ENCODE data around the gene DGKA. TPM values are rescaled to one million over a fixed set of nuclear protein-coding genes. Genes with fewer than 3 reads are reported as not detected.
"Not testable (repeated sequence)": the region's sequence is repeated elsewhere in the genome, so short reads cannot be mapped to it uniquely, and the experiment has no call there.

DGKA gene
- total and polyA plus RNA-seq, 2 donors from 2014 or later: 13.2 to 68.2 TPM

DNA sequence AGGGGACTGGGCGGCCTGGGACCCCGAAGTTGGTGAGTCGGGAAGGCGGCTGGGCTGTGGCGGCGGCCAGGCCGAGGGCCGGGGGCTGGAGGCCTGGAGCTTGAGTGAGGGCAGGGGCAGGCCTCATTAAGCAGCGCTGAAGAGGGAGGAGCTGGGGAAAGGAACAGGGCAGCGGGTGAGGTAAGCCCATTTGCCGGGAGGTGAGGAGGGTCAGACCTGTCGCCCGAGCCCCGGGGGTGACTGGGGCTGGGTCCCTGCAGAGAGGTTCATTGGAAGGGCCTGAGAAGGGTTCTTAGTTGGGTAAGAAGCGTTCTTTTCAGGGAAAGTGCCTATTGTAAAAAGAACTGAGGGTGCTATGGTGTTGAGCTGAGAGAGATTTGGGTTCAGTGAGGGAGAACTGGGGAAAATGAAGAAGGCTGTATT, 43.4 kb downstream of the DGKA start:
- no peak for TF ChIP-seq CTCF (IDR thresholded peaks at IDR 0.05; ENCODE audit: borderline replicate concordance, extremely low read depth, insufficient read depth)
- Histone ChIP-seq H3K9me3 (ENCODE audit: control insufficient read depth in 2 of 3, insufficient read depth in 1 of 3, low read length in 3 of 3) (no peaks in the 10 kb centered on the region), H3K4me1 (ENCODE audit: control insufficient read depth in 2 of 3, insufficient read depth in 2 of 3, low read depth in 1 of 3, low read length in 3 of 3) (peaks cover 3 to 10% (median 6%) of the 10 kb centered on the region in 3 donors), H3K27me3 (ENCODE audit: control insufficient read depth, insufficient read depth, low read length) (no peaks in the 10 kb centered on the region), H3K27ac (ENCODE audit: low read depth in 2 of 2, low read length in 2 of 2) (peak overlapping the region; percentile 88 to 92), H3K36me3 (ENCODE audit: control insufficient read depth in 2 of 3, insufficient read depth in 3 of 3, low read length in 3 of 3) (peaks cover 0 to 3% (median 2%) of the 10 kb centered on the region in 3 donors), H3K9ac (ENCODE audit: low read length in 3 of 3) (peak overlapping the region; percentile 75 to 94 (median 80)), H3K4me3 (ENCODE audit: low read length in 3 of 3) (peak overlapping the region; percentile 74 to 94 (median 85))
- intact Hi-C loops (cut with DNase I): no loop called here
- no peak for FAIRE-seq
- DNase-seq: peak in 3 of 5 donors; percentile 75 to 88 (median 77)

DNA sequence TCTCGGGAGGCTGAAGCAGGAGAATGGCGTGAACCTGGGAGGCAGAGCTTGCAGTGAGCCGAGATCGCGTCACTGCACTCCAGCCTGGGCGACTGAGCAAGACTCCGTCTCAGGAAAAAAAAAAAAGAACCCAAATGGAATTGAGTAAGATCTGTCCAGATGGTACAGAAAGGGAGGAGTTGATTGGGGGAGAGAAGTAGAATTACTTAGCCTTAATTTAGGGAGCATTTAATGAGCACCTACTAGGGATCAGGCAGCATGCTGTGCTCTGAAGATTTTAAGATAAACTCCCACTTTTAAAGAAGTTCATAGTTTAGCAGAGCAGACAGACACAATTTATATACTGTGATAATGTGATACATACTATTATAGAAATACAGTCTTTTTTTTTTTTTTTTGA, 47.4 kb downstream of the DGKA start:
- Histone ChIP-seq H3K27me3 (ENCODE audit: control insufficient read depth, insufficient read depth, low read length) (no peaks in the 10 kb centered on the region), H3K36me3 (ENCODE audit: control insufficient read depth in 2 of 3, insufficient read depth in 3 of 3, low read length in 3 of 3) (peaks cover 0 to 11% (median 2%) of the 10 kb centered on the region in 3 donors), H3K9me3 (ENCODE audit: control insufficient read depth in 2 of 3, insufficient read depth in 1 of 3, low read length in 3 of 3) (no peaks in the 10 kb centered on the region), H3K4me3 (ENCODE audit: low read length in 3 of 3) (no peak overlapping the region), H3K27ac (ENCODE audit: low read depth in 2 of 2, low read length in 2 of 2) (no peak overlapping the region), H3K9ac (ENCODE audit: low read length in 3 of 3) (no peak overlapping the region), H3K4me1 (ENCODE audit: control insufficient read depth in 2 of 3, insufficient read depth in 2 of 3, low read depth in 1 of 3, low read length in 3 of 3) (peaks cover 0 to 7% (median 3%) of the 10 kb centered on the region in 3 donors)
- no peak for TF ChIP-seq CTCF (IDR thresholded peaks at IDR 0.05; ENCODE audit: borderline replicate concordance, extremely low read depth, insufficient read depth)
- intact Hi-C loops (cut with DNase I): no loop called here
- no peak for FAIRE-seq
- DNase-seq: no peak

- peaks cover 0 to 7% (median 3%) of the 10 kb centered on the region in 3 donors for H3K4me1 ChIP-seq (ENCODE audit: control insufficient read depth in 2 of 3, insufficient read depth in 2 of 3, low read depth in 1 of 3, low read length in 3 of 3)
- DNase-seq (no peak), FAIRE-seq (no peak)
- no peak overlapping the region for H3K4me3 ChIP-seq (ENCODE audit: low read length in 3 of 3)
- H3K36me3 ChIP-seq (ENCODE audit: control insufficient read depth in 2 of 3, insufficient read depth in 3 of 3, low read length in 3 of 3): peaks cover 0 to 11% (median 2%) of the 10 kb centered on the region in 3 donors
- TF ChIP-seq CTCF (IDR thresholded peaks at IDR 0.05; ENCODE audit: borderline replicate concordance, extremely low read depth, insufficient read depth): no peak
- no peak overlapping the region for H3K9ac ChIP-seq (ENCODE audit: low read length in 3 of 3)
- H3K9me3 ChIP-seq (ENCODE audit: control insufficient read depth in 2 of 3, insufficient read depth in 1 of 3, low read length in 3 of 3): no peaks in the 10 kb centered on the region
- H3K27ac ChIP-seq (ENCODE audit: low read depth in 2 of 2, low read length in 2 of 2): no peak overlapping the region
- H3K27me3 ChIP-seq (ENCODE audit: control insufficient read depth, insufficient read depth, low read length): no peaks in the 10 kb centered on the region
- intact Hi-C loops (cut with DNase I): no loop called here
These were observed 48.1 kb downstream of the DGKA start for GRCh38 chr12:55979069-55979468.

GRCh38 chr12:55981882-55982281, 50.9 kb downstream of the DGKA start:
- H3K4me1 ChIP-seq (ENCODE audit: control insufficient read depth in 2 of 3, insufficient read depth in 2 of 3, low read depth in 1 of 3, low read length in 3 of 3); intact Hi-C loops (cut with DNase I); DNase-seq; H3K4me3 ChIP-seq (ENCODE audit: low read length in 3 of 3); H3K9ac ChIP-seq (ENCODE audit: low read length in 3 of 3); H3K27ac ChIP-seq (ENCODE audit: low read depth in 2 of 2, low read length in 2 of 2); H3K9me3 ChIP-seq (ENCODE audit: control insufficient read depth in 2 of 3, insufficient read depth in 1 of 3, low read length in 3 of 3); H3K27me3 ChIP-seq (ENCODE audit: control insufficient read depth, insufficient read depth, low read length); FAIRE-seq: not testable (repeated sequence)
- H3K36me3 ChIP-seq (ENCODE audit: control insufficient read depth in 2 of 3, insufficient read depth in 3 of 3, low read length in 3 of 3): peaks cover 0 to 20% (median 2%) of the 10 kb centered on the region in 3 donors

Measured in kidney (tissue), 14 donors.